ENCODE measurements around the gene UFD1. TPM values are rescaled to one million over a fixed set of nuclear protein-coding genes. Genes with fewer than 3 reads are reported as not detected.

The UFD1 gene
- total and polyA plus RNA-seq, 9 of the 15 experiments (the other 6 are each of a cell fraction or from before 2014, with no cell fraction given), result 238 to 645 (median 363) TPM

DNA sequence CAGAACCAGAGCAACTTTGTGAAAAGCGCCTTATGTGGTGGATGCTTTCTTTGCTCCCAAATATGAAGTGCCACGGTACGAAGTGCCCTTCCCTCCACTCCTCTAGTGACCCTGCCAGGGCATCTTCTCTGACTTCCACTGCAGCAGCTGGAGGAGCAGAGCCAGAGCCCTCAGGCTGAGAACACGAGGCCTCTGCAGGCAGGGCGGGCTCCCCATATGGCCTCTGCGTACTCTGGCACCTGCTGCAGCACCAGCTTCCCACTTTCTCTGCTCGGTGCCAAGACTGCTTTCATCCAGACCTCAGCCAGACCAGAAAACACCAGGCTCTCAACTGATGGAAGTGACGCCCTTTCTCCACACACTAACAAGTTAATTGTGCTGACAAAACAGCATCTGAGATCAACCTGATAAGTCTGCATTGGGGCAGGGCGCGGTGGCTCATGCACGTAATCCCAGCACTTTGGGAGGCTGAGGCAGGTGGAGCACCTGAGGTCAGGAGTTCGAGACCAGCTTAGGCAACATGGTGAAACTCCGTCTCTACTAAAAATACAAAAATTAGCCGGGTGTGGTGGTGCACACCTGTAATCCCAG is 12.8 kb downstream of the UFD1 start (continued):
- TF ChIP-seq, protein P1, sequence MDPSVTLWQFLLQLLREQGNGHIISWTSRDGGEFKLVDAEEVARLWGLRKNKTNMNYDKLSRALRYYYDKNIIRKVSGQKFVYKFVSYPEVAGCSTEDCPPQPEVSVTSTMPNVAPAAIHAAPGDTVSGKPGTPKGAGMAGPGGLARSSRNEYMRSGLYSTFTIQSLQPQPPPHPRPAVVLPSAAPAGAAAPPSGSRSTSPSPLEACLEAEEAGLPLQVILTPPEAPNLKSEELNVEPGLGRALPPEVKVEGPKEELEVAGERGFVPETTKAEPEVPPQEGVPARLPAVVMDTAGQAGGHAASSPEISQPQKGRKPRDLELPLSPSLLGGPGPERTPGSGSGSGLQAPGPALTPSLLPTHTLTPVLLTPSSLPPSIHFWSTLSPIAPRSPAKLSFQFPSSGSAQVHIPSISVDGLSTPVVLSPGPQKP (CRISPR knock-in tag; IDR thresholded peaks at IDR 0.05), result 0 out of 2 replicates have a peak, but pooled peaks have one; percentile 30
- TF ChIP-seq NR2C2 (CRISPR knock-in tag; IDR thresholded peaks at IDR 0.05) (no peak), NR2C2 (tag; IDR thresholded peaks at IDR 0.05) (no peak), ATF2 (CRISPR knock-in tag; IDR thresholded peaks at IDR 0.05) (no peak), HDAC2 (IDR thresholded peaks at IDR 0.05) (no peak), BCOR (IDR thresholded peaks at IDR 0.05) (no peak), ZNF408 (CRISPR knock-in tag; IDR thresholded peaks at IDR 0.05; ENCODE audit: low read depth) (no peak), ZNF512 (tag; IDR thresholded peaks at IDR 0.05) (no peak), HDAC1 (IDR thresholded peaks at IDR 0.05) (no peak), ZNF785 (CRISPR knock-in tag; IDR thresholded peaks at IDR 0.05) (no peak), BDP1 (IDR thresholded peaks at IDR 0.05; ENCODE audit: insufficient read depth, insufficient read length) (no peak), ZNF518B (CRISPR knock-in tag; IDR thresholded peaks at IDR 0.05) (no peak), BRD9 (IDR thresholded peaks at IDR 0.05; ENCODE audit: low read depth, partially characterized antibody) (no peak)
- TF ChIP-seq, protein P2, sequence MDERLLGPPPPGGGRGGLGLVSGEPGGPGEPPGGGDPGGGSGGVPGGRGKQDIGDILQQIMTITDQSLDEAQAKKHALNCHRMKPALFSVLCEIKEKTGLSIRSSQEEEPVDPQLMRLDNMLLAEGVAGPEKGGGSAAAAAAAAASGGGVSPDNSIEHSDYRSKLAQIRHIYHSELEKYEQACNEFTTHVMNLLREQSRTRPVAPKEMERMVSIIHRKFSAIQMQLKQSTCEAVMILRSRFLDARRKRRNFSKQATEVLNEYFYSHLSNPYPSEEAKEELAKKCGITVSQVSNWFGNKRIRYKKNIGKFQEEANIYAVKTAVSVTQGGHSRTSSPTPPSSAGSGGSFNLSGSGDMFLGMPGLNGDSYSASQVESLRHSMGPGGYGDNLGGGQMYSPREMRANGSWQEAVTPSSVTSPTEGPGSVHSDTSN (CRISPR knock-in tag; IDR thresholded peaks at IDR 0.05; ENCODE audit: low read depth), result no peak
- TF ChIP-seq, protein P2 (tag; conservative IDR thresholded peaks at IDR 0.05; ENCODE audit: low read depth), result no peak
- TF ChIP-seq, protein P3, sequence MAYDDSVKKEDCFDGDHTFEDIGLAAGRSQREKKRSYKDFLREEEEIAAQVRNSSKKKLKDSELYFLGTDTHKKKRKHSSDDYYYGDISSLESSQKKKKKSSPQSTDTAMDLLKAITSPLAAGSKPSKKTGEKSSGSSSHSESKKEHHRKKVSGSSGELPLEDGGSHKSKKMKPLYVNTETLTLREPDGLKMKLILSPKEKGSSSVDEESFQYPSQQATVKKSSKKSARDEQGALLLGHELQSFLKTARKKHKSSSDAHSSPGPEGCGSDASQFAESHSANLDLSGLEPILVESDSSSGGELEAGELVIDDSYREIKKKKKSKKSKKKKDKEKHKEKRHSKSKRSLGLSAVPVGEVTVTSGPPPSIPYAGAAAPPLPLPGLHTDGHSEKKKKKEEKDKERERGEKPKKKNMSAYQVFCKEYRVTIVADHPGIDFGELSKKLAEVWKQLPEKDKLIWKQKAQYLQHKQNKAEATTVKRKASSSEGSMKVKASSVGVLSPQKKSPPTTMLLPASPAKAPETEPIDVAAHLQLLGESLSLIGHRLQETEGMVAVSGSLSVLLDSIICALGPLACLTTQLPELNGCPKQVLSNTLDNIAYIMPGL (CRISPR knock-in tag; IDR thresholded peaks at IDR 0.05), result peak; percentile 41; the same call in 1 of the 2 replicates
